Smooth muscle cell (in vitro differentiated cells): ENCODE results near the gene KLF18. TPM values are rescaled to one million over a fixed set of nuclear protein-coding genes. Genes with fewer than 3 reads are reported as not detected.

Experiments used
- DNase-seq: peaks from one replicate; lab custom pipeline; 2025; ENCODE audit not compliant: unreplicated experiment; lab: John Stamatoyannopoulos, UW
- H2AFZ ChIP-seq: fragments of 200-600 bp; sonication (generic); 2 replicates; pipeline ENCODE4 v1.6.0; 2016; ENCODE audit warnings: antibody characterized with exemption, low read depth, mild to moderate bottlenecking
- H3F3A ChIP-seq: fragments of 200-600 bp; sonication (generic); 2 replicates; pipeline ENCODE4 v1.6.0; 2017; ENCODE audit warnings: antibody characterized with exemption, low read depth
- H3K27ac ChIP-seq: fragments of 200-600 bp; sonication (generic); 2 replicates; pipeline ENCODE4 v1.5.1; 2016; ENCODE audit warnings: low read depth, mild to moderate bottlenecking
- H3K27me3 ChIP-seq: fragments of 200-600 bp; sonication (generic); 2 replicates; pipeline ENCODE4 v1.6.1; 2016; ENCODE audit warnings: low read depth, mild to moderate bottlenecking
- H3K36me3 ChIP-seq: fragments of 200-600 bp; sonication (generic); 2 replicates; pipeline ENCODE4 v1.5.1; 2016; ENCODE audit warnings: low read depth
- H3K4me1 ChIP-seq: fragments of 200-600 bp; sonication (generic); 2 replicates; pipeline ENCODE4 v1.5.1; 2016; ENCODE audit warnings: low read depth
- H3K4me2 ChIP-seq: fragments of 200-600 bp; sonication (generic); 2 replicates; pipeline ENCODE4 v1.6.0; 2016; ENCODE audit warnings: mild to moderate bottlenecking
- H3K4me3 ChIP-seq: fragments of 200-600 bp; sonication (generic); 2 replicates; pipeline ENCODE4 v1.5.1; 2016; ENCODE audit warnings: mild to moderate bottlenecking
- H3K79me2 ChIP-seq: fragments of 200-600 bp; sonication (generic); 2 replicates; pipeline ENCODE4 v1.6.0; 2016; ENCODE audit warnings: low read depth, mild to moderate bottlenecking
- H3K9ac ChIP-seq: fragments of 200-600 bp; sonication (generic); 2 replicates; pipeline ENCODE4 v1.6.0; 2016; ENCODE audit warnings: low read depth
- H3K9me3 ChIP-seq: fragments of 200-600 bp; sonication (generic); replicated peaks from 2 replicates; pipeline ENCODE4 v1.5.1; 2016; ENCODE audit warnings: low read depth
- H4K20me1 ChIP-seq: fragments of 200-600 bp; sonication (generic); 2 replicates; pipeline ENCODE4 v1.6.0; 2016; ENCODE audit warnings: low read depth
- CTCF ChIP-seq: fragments of 200-600 bp; sonication (generic); IDR thresholded peaks from 2 replicates; pipeline ENCODE4 v1.5.1; 2017; ENCODE audit warnings: borderline replicate concordance, mild to moderate bottlenecking, antibody characterized with exemption; ENCODE audit not compliant: insufficient read depth, poor library complexity, severe bottlenecking
- WGBS: methylation state at CpG from one replicate; pipeline ENCODE4 v1.1.7; 2016; ENCODE audit warnings: low lambda C conversion rate; 5-methylcytosine and 5-hydroxymethylcytosine counted together
- polyA plus RNA-seq: library from polyadenylated mRNA; unstranded; fragments of >200 nt; fragmentation: Nextera tagmentation; extraction: Ambion mirVana; gene quantifications from 2 replicates; pipeline ENCODE4 v1.2.1, GENCODE V29; 2016
- total RNA-seq: library from RNA; depleted of rRNA; stranded (reverse); fragments of >200 nt; gene quantifications from 2 replicates; pipeline ENCODE4 v1.2.3, GENCODE V29; 2014

KLF18 gene
- total and polyA plus RNA-seq, 2 experiments from 2014 or later, result not detected

GRCh38 chr1:44135886-44136285, 5.5 kb downstream of the KLF18 start:
- H3K4me3 ChIP-seq, result no peak overlapping the region
- DNase-seq, result no peak
- H3K27ac ChIP-seq, result no peak overlapping the region
- no peak overlapping the region for H3K9ac ChIP-seq
- no peaks in the 10 kb centered on the region for H3K9me3 ChIP-seq
- no peaks in the 10 kb centered on the region for H3K36me3 ChIP-seq
- H2AFZ ChIP-seq, result no peak overlapping the region
- H3K79me2 ChIP-seq, result no peaks in the 10 kb centered on the region
- no peaks in the 10 kb centered on the region for H4K20me1 ChIP-seq
- 92% methylated on average over 2 of the region's 2 CpGs for WGBS
- no peaks in the 10 kb centered on the region for H3K27me3 ChIP-seq
- no peak for TF ChIP-seq CTCF
- H3F3A ChIP-seq, result no peaks in the 10 kb centered on the region
- no peak overlapping the region for H3K4me2 ChIP-seq
- no peaks in the 10 kb centered on the region for H3K4me1 ChIP-seq

DNA sequence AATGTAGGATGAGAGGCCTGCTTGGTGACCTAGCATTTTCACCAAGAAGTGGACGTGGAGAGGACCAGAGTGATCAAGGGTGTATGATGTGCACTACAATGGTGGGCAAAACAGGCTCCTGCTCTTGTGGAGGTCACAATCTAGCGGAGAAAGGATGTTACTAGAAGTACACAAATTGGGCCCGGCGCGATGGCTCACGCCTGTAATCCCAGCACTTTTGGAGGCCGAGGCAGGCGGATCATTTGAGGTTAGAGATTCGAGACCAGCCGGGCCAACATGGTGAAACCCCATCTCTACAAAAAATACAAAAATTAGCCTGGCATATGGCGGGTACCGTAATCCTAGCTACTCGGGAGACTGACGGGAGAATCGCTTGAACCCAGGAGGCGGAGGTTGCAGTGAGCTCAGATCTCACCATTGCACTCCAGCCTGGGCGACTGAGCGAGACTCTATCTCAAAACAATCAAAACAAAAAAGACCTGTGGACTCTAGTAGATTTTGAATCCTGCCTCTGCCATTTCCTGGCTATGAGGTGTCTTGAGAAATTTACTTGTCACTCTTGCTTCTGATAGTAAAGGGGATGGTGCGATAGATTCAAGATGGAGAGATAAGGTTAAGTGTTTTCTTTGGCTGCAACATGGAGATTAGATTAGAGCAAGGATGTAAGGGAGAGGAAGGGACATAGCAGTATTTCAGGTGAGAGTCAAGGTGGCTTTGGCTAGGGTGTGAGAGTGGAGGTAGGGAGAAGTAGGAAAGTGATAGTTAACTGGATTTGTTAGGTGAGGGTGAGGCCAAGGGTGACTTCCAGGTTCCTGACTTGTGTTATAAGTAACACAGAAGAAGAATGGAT, 7.1 kb downstream of the KLF18 start:
- no peak overlapping the region for H3K27ac ChIP-seq
- H3K9ac ChIP-seq, result no peak overlapping the region
- no peaks in the 10 kb centered on the region for H3K27me3 ChIP-seq
- no peaks in the 10 kb centered on the region for H3K79me2 ChIP-seq
- TF ChIP-seq CTCF, result no peak
- no peaks in the 10 kb centered on the region for H3K9me3 ChIP-seq
- no peaks in the 10 kb centered on the region for H3K4me1 ChIP-seq
- H2AFZ ChIP-seq, result no peak overlapping the region
- 92% methylated on average over 19 of the region's 19 CpGs for WGBS
- H3F3A ChIP-seq, result no peaks in the 10 kb centered on the region
- no peaks in the 10 kb centered on the region for H3K36me3 ChIP-seq
- no peaks in the 10 kb centered on the region for H4K20me1 ChIP-seq
- no peak overlapping the region for H3K4me2 ChIP-seq
- no peak for DNase-seq
- no peak overlapping the region for H3K4me3 ChIP-seq

DNA sequence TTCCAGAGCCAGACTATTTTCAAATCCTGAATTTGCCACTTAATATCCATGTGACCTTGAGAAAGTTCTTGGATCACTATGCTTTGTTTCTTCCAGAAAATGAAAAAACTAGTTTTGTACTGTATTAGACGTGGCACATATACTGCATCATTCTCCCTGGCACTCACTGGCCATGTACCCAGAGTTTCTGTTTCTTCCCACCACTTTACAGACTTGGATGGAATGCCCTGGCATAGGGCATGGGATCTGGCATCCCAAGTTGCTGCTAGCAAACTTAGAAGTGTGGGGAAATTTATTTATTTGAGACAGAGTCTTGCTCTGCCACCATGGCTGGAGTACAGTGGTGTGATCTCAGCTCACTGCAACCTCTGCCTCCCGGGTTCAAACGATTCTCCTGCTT, 10.0 kb downstream of the KLF18 start:
- 80% methylated on average over 3 of the region's 3 CpGs for WGBS

More for the DNA sequence above, 10.0 kb downstream of the KLF18 start:
- no peak overlapping the region for H3K9ac ChIP-seq
- no peaks in the 10 kb centered on the region for H3K27me3 ChIP-seq
- no peaks in the 10 kb centered on the region for H3K36me3 ChIP-seq
- no peak overlapping the region for H2AFZ ChIP-seq
- H4K20me1 ChIP-seq, result no peaks in the 10 kb centered on the region
- no peaks in the 10 kb centered on the region for H3K9me3 ChIP-seq
- no peak overlapping the region for H3K27ac ChIP-seq
- H3K4me3 ChIP-seq, result no peak overlapping the region
- TF ChIP-seq CTCF, result no peak
- H3K79me2 ChIP-seq, result no peaks in the 10 kb centered on the region
- no peaks in the 10 kb centered on the region for H3K4me1 ChIP-seq
- H3K4me2 ChIP-seq, result no peak overlapping the region
- H3F3A ChIP-seq, result no peaks in the 10 kb centered on the region
- DNase-seq, result no peak
